GM20000 (cell line): ENCODE data around the gene CEP83.

Experiments used
- DNase-seq: peaks from one replicate; pipeline ENCODE4 v3.0.0; 2012; ENCODE audit warnings: low spot score
- CTCF ChIP-seq: IDR thresholded peaks from 2 replicates; pipeline ENCODE4 v1.5.1; 2012; ENCODE audit warnings: mild to moderate bottlenecking, control low read depth; ENCODE audit errors: extremely low read depth, missing control alignments

Gene CEP83

GRCh38 chr12:94267537-94267872, 192.2 kb downstream of the CEP83 start:
- DNase-seq, result no peak
- TF ChIP-seq CTCF, result no peak

GRCh38 chr12:94266796-94267536, 192.7 kb downstream of the CEP83 start:
- no peak for DNase-seq

GRCh38 chr12:94265966-94266745, 193.5 kb downstream of the CEP83 start:
- no peak for TF ChIP-seq CTCF
- no peak for DNase-seq

More at GRCh38 chr12:94266796-94267536, 192.7 kb downstream of the CEP83 start:
- no peak for TF ChIP-seq CTCF

- no peak for TF ChIP-seq CTCF
- no peak for DNase-seq
These were observed 194.1 kb downstream of the CEP83 start for GRCh38 chr12:94265539-94265938.

GRCh38 chr12:94264736-94265485, 194.8 kb downstream of the CEP83 start:
- no peak for TF ChIP-seq CTCF

GRCh38 chr12:94263905-94264561, 195.6 kb downstream of the CEP83 start:
- TF ChIP-seq CTCF, result no peak
- DNase-seq, result no peak

More at GRCh38 chr12:94264736-94265485, 194.8 kb downstream of the CEP83 start:
- no peak for DNase-seq
